Stomach (tissue), 4 donors: ENCODE measurements around the gene BPIFB3.

ENCODE experiments used
- CTCF ChIP-seq, 7 experiments: fragments of 450-650 bp in 4 of 7; fragments of 200-600 bp in 3 of 7; sonication (generic) in 3 of 7; IDR thresholded peaks; one replicate each; pipeline ENCODE4 v1.5.1; 2016 to 2019; ENCODE audit warnings: antibody characterized with exemption in 7 of 7, control low read depth in 2 of 7, mild to moderate bottlenecking in 1 of 7
- POLR2AphosphoS5 ChIP-seq, 3 donors: sonication (generic); formaldehyde crosslinking; IDR thresholded peaks; one replicate each; pipeline ENCODE4 v1.6.1; 2016; ENCODE audit warnings: antibody characterized with exemption in 3 of 3

DNA sequence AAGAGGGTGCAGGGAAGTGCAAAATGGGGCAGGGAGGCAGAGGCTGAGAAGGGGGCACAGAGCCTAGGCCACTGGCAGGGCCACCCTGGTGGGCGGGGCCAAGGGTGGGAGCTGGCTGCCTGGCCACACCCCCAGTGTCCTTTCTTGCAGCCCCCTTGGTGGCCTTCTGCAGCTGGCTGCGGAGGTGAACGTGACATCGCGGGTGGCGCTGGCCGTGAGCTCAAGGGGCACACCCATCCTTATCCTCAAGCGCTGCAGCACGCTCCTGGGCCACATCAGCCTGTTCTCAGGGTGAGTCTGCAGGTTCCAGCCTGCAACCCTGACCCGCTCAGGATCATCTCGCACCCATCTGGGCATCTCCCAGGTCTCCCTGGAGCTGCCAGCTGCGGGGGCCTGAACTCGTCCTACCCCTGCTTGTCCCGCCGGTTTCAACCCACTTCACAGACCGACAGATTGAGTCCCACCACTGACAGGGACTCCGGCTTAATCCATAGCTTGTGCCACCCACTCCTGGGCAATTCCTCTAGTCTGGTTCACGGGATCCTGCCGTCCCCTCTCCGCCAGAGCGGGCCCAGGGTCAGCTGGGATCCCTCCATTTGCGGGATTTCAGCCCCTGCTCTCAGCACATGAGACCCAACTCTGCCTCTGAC is 6.2 kb downstream of the BPIFB3 start:
- TF ChIP-seq CTCF (IDR thresholded peaks at IDR 0.05) (no peak), POLR2AphosphoS5 (IDR thresholded peaks at IDR 0.05) (no peak)
